ENCODE measurements around the gene POLR2I. TPM values are rescaled to one million over a fixed set of nuclear protein-coding genes. Genes with fewer than 3 reads are reported as not detected.
A peak's percentile ranks its signal among the peaks of the same experiment; 100 is the strongest.

POLR2I gene
- total RNA-seq, 1 donor from 2014 or later, result 44.0 TPM

DNA sequence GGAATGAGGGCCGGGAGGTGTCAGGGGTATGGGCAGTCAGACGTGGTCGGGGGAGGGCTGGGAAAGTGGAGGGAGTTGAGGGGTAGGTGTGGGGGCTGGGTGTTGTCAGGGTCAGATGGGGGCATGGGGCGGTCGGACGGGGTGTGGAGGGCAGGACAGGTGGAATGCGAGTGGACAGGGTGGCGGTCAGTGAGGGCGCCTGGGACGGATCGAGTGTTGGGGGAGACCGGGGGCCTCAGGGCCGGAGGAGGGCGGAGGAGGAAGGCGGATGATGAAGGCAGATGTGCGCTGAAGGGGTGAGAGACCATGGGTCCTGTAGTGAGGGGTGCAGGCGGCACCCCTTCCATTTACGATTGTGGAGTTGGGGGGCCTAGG lies 6.3 kb upstream of the POLR2I start:
- TF ChIP-seq EZH2 (IDR thresholded peaks at IDR 0.05) (no peak), EZH2phosphoT487 (IDR thresholded peaks at IDR 0.05) (no peak)
- TF ChIP-seq, protein P1, sequence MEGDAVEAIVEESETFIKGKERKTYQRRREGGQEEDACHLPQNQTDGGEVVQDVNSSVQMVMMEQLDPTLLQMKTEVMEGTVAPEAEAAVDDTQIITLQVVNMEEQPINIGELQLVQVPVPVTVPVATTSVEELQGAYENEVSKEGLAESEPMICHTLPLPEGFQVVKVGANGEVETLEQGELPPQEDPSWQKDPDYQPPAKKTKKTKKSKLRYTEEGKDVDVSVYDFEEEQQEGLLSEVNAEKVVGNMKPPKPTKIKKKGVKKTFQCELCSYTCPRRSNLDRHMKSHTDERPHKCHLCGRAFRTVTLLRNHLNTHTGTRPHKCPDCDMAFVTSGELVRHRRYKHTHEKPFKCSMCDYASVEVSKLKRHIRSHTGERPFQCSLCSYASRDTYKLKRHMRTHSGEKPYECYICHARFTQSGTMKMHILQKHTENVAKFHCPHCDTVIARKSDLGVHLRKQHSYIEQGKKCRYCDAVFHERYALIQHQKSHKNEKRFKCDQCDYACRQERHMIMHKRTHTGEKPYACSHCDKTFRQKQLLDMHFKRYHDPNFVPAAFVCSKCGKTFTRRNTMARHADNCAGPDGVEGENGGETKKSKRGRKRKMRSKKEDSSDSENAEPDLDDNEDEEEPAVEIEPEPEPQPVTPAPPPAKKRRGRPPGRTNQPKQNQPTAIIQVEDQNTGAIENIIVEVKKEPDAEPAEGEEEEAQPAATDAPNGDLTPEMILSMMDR (IDR thresholded peaks at IDR 0.05), result no peak
- peaks cover 17% of the 10 kb centered on the region for H3K36me3 Mint-ChIP-seq
- no peak for DNase-seq (ENCODE audit: low spot score)
- no peak overlapping the region for H3K4me2 ChIP-seq
- H3K9me3 ChIP-seq (ENCODE audit: low read depth), result no peaks in the 10 kb centered on the region
- H2AFZ ChIP-seq (replicated peaks), result no peak overlapping the region
- H3K4me3 ChIP-seq, result no peak overlapping the region
- H3K27me3 ChIP-seq, result no peaks in the 10 kb centered on the region
- no peaks in the 10 kb centered on the region for H3K36me3 ChIP-seq
- H3K4me3 Mint-ChIP-seq, result no peak overlapping the region
- peaks cover 5% of the 10 kb centered on the region for H3F3A ChIP-seq (ENCODE audit: low read depth)
- H3K9me3 Mint-ChIP-seq, result no peaks in the 10 kb centered on the region
- H3K4me1 Mint-ChIP-seq, result peaks cover 8% of the 10 kb centered on the region
- no peak overlapping the region for H3K27ac Mint-ChIP-seq
- peaks cover 11% of the 10 kb centered on the region for H4K20me1 ChIP-seq (ENCODE audit: low read depth)
- H3K27me3 Mint-ChIP-seq (ENCODE audit: insufficient read depth, low read depth), result peaks cover 3% of the 10 kb centered on the region
- H3K27ac ChIP-seq, result no peak overlapping the region
- H3K9ac ChIP-seq, result no peak overlapping the region
- peaks cover 17% of the 10 kb centered on the region for H3K79me2 ChIP-seq (ENCODE audit: low read depth)
- peaks cover 14% of the 10 kb centered on the region for H3K4me1 ChIP-seq

GRCh38 chr19:36120092-36120983 lies 5.7 kb upstream of the POLR2I start:
- H3K27ac ChIP-seq, result peak overlapping the region; percentile 70
- no peak overlapping the region for H2AFZ ChIP-seq (replicated peaks)
- Mint-ChIP-seq H3K4me1 (peaks cover 9% of the 10 kb centered on the region), H3K4me3 (no peak overlapping the region), H3K27me3 (ENCODE audit: insufficient read depth, low read depth) (peaks cover 5% of the 10 kb centered on the region), H3K9me3 (no peaks in the 10 kb centered on the region), H3K36me3 (peaks cover 12% of the 10 kb centered on the region), H3K27ac (peak overlapping the region; percentile 5)
- no peak for DNase-seq (ENCODE audit: low spot score)
- no peaks in the 10 kb centered on the region for H3K27me3 ChIP-seq
- H3K9me3 ChIP-seq (ENCODE audit: low read depth), result no peaks in the 10 kb centered on the region
- peaks cover 12% of the 10 kb centered on the region for H4K20me1 ChIP-seq (ENCODE audit: low read depth)
- no peak overlapping the region for H3K9ac ChIP-seq
- TF ChIP-seq EZH2phosphoT487 (IDR thresholded peaks at IDR 0.05) (no peak), EZH2 (IDR thresholded peaks at IDR 0.05) (no peak)
- TF ChIP-seq, protein P1 (IDR thresholded peaks at IDR 0.05), result no peak
- H3K36me3 ChIP-seq, result no peaks in the 10 kb centered on the region
- H3K4me3 ChIP-seq, result no peak overlapping the region
- H3K4me2 ChIP-seq, result peak overlapping the region; percentile 61
- peaks cover 15% of the 10 kb centered on the region for H3K4me1 ChIP-seq
- H3F3A ChIP-seq (ENCODE audit: low read depth), result peaks cover 5% of the 10 kb centered on the region
- peaks cover 18% of the 10 kb centered on the region for H3K79me2 ChIP-seq (ENCODE audit: low read depth)

DNA sequence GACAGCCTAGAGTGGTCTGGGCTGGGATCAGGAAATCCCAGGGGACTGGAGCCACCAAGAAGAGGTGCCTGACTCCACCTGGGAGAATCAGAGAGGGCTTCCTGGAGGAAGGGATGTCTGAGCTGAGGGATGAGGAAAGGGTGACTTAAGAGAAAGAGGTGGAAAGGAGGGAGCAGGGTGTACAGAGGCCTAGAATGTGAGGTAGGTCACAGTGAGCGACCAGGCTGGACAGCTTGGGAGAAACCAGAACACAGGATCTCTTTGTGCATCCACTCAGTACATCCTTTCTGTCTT lies 1.6 kb upstream of the POLR2I start:
- H2AFZ ChIP-seq (replicated peaks), result no peak overlapping the region
- peaks cover 11% of the 10 kb centered on the region for H3K36me3 Mint-ChIP-seq

More for the DNA sequence above, 1.6 kb upstream of the POLR2I start:
- Histone ChIP-seq H3K4me2 (peak overlapping the region; percentile 69), H3K27me3 (no peaks in the 10 kb centered on the region), H3K9me3 (ENCODE audit: low read depth) (no peaks in the 10 kb centered on the region), H3K9ac (no peak overlapping the region), H3K4me3 (peak overlapping the region; percentile 85), H3K36me3 (no peaks in the 10 kb centered on the region), H3K4me1 (peaks cover 24% of the 10 kb centered on the region), H3K27ac (no peak overlapping the region), H3K79me2 (ENCODE audit: low read depth) (peaks cover 29% of the 10 kb centered on the region), H3F3A (ENCODE audit: low read depth) (peaks cover 27% of the 10 kb centered on the region), H4K20me1 (ENCODE audit: low read depth) (peaks cover 20% of the 10 kb centered on the region)
- TF ChIP-seq, protein P1 (IDR thresholded peaks at IDR 0.05), result no peak
- no peaks in the 10 kb centered on the region for H3K9me3 Mint-ChIP-seq
- no peak for DNase-seq (ENCODE audit: low spot score)
- no peak overlapping the region for H3K27ac Mint-ChIP-seq
- peaks cover 23% of the 10 kb centered on the region for H3K4me1 Mint-ChIP-seq
- H3K4me3 Mint-ChIP-seq, result peak overlapping the region; percentile 96
- peaks cover 13% of the 10 kb centered on the region for H3K27me3 Mint-ChIP-seq (ENCODE audit: insufficient read depth, low read depth)
